NCI-H2196 treated with DMSO at 0.1 percent for 48 hours (cell line): ENCODE data around the gene CRACR2B.

ENCODE experiments used
- DNase-seq: peaks from one replicate; lab custom pipeline; 2025; ENCODE audit not compliant: unreplicated experiment; lab: John Stamatoyannopoulos, UW

The CRACR2B gene

GRCh38 chr11:825366-826226 lies 2.1 kb upstream of the CRACR2B start:
- no peak for DNase-seq

DNA sequence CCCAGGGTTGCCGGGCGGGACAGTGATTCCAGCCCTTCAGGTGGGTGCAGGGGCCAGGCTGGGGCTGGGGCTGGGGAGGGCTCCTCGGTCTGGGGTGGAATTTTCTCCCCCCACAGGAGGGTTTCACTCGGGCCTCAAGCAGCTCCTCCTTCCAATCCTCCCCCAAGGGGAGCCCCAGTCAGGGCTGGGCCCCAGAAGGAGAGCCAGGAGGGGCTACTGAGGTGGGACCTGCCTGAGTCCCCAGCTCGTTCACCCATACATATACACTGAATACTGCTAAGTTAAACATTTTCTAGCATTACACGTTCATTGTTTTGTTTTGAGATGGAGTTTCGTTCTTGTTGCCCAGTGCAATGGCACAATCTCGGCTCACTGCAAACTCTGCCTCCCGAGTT lies 1.5 kb upstream of the CRACR2B start:
- no peak for DNase-seq

DNA sequence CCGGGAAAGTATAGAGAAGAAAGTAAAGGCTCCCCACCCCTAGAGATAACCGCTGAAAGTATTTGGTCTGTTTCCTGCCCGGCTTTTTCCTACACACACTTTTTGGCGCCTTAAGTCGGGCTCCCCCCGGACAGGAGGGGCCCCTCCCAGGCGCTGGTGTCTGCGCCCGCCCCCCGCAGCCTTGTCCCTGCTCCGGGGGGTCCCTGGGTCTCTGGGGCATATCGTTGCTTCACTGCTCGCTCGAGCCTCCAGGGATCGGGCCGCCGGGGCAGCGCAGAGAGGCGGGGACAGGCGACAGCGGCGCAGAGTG lies 928 bp upstream of the CRACR2B start:
- no peak for DNase-seq

DNA sequence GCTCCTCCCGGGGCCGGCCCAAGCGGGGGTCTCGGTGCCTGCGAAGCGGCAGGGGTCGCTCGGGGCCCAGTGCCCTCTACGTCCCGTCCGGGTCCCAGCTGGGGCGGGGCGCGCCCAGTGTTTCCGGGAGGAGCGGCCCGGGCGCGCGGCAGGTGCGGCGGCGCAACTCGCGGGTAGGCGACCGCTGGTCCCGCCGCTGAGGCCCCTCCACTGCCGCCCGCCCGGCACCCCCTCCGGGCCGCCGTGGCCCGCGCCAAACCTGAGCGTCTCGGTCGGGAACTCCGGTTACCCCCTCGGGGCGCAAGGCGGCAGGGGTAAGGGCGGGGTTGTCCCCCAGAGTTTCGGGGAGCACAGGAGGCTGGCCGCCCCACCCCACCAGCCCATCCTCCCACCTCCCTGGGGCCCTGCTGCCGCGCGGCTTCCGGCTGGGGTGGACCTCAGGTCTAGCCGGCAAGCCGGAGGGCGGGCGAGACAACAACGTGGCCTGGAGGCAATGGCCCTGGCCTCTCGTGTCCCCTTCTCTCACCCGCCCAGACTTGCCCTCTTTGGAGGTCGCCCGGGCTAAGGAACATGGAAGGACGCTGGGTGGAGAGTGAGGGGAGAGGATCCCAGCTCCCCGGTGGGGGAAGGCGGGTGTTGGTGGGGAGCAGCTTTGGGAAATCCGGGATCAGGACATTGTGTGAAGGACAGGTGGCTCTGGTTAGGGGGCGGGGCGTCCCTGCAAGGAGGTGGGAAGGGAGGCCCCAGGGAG lies 398 bp upstream of the CRACR2B start:
- DNase-seq = peak; percentile 35

DNA sequence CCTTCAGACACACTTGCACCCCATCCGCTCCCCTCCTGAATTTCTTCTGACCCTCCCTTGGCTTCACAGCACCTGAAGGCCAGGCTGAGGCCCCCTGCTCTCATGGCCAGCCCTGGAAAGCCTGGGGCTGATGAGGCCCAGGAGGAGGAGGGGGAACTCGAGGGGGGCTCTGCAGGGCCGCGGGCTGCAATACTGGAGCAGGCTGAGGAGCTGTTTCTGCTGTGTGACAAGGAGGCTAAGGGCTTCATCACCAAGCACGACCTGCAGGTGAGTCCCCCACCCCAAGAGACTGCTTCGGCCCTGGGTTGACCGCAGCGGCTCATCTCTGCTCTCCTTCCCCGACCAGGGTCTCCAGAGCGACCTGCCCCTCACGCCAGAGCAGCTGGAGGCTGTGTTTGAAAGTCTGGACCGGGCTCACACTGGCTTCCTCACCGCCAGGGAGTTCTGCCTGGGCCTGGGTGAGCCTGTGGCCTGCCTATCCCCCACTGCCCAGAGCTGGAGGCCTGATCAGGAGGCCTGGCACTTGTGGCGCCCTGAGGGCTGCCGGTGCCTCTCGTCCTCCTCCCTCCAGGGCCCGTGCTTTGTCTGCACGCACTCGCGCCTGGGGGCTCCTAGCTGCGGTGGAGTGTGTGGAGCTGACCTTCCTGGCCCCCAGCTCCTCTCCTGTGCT lies 922 bp downstream of the CRACR2B start:
- no peak for DNase-seq

DNA sequence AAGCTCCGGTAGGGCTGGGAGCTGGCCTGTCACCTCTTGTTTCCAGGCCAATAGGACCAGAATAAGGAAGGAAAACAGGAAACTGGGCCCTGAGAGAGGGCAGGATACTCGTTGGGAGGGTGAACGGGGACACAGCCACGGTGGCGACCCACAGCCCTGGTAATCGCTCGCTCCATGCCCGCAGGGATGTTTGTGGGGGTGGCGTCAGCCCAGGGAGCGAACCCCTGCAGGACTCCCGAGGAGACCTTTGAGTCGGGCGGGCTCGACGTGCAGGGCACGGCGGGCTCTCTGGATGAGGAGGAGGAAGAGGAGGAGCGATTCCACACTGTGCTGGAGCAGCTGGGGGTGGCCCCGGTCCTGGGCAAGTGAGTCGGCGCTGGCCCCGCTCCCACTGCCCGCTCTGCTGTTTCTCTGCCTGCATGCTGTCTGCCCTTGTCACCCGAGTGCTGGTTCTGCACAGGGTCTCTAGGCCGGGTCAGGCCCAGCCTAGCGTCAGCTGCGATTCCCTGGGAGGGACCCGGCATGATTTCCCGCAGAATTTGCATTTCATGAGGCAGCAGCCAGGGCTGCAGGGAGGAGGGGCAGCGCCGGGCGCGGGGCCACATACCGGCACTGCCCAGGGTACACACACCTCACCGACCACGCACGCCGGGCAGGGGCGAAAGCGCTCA lies 1.6 kb downstream of the CRACR2B start:
- no peak for DNase-seq

DNA sequence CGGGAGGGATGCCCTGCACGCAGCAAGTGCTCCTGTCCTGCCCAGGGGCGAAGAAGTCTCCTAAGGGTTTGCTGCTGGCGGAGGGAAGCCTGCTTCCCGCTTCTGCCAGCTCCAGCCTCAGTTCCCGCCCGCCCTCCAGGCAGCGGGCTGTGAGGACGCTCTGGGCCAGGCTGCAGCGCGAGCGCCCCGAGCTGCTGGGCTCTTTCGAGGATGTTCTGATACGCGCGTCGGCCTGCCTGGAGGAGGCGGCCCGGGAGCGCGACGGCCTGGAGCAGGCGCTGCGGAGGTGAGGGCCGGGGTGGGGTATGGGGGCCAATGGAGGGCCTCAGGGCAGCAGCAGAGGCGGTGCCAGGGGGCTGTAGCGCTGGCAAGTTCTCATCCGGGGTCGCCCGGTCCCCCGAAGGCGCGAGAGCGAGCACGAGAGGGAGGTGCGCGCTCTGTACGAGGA lies 2.2 kb downstream of the CRACR2B start:
- DNase-seq = no peak

DNA sequence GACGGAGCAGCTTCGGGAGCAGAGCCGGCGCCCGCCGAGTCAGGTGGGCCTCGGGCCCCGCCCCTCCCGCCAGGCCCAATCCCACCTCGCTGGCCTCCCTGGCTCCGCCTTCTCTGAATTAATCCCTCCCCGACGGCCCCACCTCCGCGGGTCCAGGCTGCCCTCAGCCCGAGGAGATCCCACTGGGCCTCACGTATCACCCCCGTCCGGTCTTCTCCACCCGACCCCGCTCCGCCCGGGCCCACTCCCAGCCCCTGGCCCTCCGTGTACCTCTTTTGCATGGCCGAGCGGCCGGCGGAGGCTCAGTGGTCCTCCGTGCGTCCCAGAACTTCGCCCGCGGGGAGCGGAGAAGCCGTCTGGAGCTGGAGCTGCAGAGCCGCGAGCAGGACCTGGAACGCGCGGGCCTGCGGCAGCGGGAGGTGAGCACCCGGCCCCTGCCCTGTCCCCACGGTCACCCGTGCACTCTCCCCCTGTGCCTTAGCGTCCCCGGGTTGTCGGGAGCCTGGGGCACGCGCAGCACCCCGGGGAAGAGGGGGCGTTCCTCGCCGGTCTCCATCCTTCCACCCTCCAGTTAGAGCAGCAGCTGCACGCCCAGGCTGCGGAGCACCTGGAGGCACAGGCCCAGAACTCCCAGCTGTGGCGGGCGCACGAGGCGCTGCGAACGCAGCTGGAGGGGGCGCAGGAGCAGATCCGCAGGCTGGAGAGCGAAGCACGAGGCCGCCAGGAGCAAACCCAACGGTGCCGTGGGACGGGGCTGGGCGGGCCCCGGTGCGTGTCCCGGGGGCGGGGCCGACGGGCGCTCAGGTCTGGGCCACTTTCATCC lies 2.8 kb downstream of the CRACR2B start:
- no peak for DNase-seq

DNA sequence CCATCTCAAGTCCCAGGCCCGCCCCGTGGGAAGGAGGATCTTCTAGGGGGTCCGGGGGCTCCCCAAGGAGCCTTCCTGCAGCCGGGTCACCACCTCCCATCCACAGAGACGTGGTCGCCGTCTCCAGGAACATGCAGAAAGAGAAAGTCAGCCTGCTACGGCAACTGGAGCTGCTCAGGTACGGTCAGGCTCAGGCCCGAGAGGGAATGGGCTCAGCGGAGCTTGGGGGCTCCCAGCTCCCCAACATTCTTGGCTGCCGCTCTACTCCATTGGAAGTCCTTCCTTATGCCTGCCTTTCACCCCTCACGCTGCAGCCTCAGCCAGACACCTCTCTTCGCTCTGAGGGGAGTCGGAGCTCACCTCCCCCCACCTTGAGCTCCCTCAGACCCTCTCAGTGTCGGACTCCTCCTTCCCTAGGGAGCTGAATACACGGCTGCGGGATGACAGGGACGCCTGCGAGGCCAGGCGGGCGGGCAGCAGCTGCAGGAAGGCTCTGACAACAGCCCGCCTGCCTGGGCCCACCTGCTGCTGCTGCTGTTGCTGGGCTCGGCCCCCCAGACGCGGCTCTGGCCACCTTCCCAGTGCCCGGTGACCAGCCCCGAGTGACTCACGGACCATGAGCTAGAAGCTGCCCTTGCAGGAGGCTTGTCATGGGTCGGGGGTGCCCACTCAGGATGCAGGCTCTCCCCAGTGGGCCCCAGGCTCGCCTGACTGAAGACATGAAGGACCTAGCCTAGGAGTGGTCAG lies 3.6 kb downstream of the CRACR2B start:
- no peak for DNase-seq

- DNase-seq = no peak
Observed at GRCh38 chr11:831961-832528, 4.3 kb downstream of the CRACR2B start.

GRCh38 chr11:832529-833113 lies 4.9 kb downstream of the CRACR2B start, which contains the start of gene CD151:
CD151 (plus strand) TSS chr11:832952; CDS start chr11:836070, 3,118 bp downstream.
- peak; percentile 23 for DNase-seq

GRCh38 chr11:833114-833791 lies 5.5 kb downstream of the CRACR2B start:
- no peak for DNase-seq

DNA sequence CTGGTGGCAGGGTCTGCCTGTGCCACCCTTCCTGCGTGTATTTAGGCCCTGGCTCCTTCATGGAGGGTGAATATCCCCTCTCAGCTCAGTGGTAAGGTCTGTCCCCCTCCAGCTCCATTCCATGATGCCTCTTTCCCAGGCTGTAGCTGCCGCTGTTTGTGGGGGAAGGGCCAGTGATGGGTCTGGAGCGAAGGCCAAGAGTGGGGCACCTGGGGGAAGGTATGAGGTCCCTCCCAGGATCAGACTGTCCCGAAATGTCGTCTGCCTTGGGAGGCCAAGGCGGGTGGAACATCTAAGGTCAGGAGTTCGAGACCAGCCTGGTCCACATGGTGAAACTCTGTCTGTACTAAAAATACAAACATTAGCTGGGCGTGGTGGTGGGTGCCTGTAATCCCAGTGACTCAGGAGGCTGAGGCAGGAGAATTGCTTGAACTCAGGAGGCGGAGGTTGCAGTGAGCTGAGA lies 6.2 kb downstream of the CRACR2B start:
- no peak for DNase-seq

DNA sequence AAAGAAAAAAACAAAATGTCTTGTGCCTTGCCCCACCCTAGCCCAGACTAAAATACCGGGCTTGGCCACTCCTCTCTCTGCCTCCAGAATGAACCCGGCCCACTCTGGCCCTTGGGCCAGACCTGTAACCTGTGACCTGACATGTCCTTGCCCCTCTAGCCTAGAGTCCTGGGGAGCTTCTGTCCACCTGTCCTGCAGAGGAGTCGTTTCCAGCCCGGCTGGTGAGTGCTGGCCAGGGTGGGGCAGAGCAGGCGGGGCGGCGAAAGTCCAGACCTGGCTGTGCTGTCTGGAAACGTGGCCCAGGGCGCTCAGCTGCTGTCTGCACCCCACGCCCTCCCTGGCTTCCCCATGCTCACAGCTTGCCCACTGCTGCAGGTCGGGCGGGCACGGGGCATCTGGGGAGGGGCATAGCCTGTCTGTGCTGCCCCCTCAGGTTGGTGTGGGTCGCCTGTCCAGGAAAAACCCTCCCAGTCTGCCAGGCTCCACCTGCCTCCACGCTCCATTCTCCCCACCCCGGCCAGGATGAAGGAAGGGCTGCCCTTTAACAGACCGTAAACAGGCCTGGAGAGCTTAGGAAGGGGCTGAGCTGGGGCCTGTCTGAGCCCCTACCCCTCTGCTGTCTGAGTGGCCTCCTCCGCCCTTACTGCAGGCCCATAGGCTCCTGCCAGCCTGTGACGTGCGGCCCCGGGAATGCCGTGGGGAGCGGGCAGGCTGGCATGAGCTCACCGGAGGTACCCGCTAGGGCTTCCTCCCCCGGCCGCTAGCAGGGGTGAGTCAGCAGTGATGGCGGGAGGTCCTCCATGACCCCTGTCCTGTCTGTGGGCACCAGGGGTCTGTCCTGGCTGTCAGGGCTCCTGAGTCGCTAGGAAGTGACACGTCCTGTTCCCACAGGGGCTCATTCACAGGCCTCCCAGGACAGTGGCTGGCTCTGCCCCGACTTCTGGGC lies 6.9 kb downstream of the CRACR2B start:
- no peak for DNase-seq

DNA sequence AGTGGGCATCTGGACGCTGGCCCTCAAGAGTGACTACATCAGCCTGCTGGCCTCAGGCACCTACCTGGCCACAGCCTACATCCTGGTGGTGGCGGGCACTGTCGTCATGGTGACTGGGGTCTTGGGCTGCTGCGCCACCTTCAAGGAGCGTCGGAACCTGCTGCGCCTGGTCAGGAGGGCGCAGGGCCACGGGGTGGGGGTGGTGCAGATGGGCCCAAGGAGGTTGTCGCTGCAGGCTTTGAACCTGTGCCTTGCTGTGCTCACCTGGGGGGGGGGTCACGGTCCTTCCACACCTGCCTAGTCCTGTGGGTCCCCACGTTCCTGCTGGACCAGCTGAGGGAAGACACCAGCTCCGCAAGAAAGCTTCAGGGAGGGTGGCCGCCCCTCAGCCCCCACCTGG lies 8.6 kb downstream of the CRACR2B start:
- no peak for DNase-seq

DNA sequence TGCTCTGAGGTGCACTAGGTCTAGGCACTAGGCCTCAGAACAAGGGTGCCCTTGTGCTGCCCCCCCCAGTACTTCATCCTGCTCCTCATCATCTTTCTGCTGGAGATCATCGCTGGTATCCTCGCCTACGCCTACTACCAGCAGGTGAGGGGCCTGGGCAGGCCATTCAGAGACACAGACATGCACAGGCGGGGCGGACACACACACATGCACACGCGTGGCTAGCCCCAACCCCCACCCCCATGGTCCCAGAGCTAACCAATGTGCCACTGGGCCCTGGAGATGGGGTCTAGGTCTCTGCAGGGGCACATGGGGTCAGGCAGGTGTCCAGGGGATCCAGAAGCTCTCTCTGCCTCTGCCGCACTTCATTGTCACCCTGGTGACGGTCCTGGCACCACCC lies 9.0 kb downstream of the CRACR2B start:
- no peak for DNase-seq
